Measurements from ENCODE around the gene EFHB. TPM values are rescaled to one million over a fixed set of nuclear protein-coding genes. Genes with fewer than 3 reads are reported as not detected.
A peak's percentile ranks its signal among the peaks of the same experiment; 100 is the strongest.

Gene EFHB
- total RNA-seq, 4 donors from 2014 or later: 0.50 to 3.7 (median 0.84) TPM; not detected in 1

DNA sequence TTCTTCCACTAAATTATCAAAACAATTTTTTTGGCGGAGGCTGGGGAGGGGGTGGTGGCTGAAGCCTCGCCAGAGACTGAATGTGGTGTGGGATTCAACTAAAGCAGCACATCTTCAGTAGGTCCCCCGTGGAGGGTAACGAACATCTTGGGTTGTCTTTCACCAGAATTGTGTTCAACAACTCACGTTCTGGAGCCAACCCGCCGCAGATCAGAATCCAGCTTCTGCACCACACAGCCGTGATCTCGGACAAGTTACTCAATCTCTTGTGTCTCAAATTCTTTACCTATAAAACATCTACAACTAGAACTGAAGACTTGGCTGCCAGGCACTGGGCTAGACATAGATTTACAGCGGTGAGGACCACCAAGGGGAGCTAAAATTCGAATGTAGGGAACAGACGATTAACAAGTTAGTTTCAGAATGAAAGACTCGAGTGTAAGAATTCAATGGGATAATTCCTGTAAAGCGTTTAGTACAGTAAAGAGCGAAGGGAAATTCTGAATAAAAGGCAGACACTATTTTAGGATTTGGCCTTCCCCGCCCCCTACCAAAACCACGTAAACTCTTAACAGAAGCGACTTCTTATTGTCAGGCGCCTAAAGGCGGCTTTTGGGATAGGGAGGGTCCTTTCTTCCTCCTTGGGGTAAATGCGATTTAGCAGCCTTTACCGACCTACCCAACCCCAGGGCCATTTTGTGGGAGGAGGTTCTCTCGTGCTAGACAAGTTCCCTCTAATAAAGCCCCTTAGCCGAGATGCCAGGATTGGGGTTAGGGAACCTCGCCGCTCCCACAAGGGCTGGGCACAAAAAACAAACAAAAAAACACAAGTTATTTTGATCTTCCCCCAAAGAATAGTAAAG is 12.2 kb upstream of the EFHB start:
- H3K36me3 ChIP-seq: peaks cover 0 to 6% (median 1%) of the 10 kb centered on the region in 4 donors
- peaks cover 23 to 40% (median 38%) of the 10 kb centered on the region in 4 donors for H3K4me1 ChIP-seq
- TF ChIP-seq POLR2A (IDR thresholded peaks at IDR 0.05; ENCODE audit: low read depth) (no peak), EP300 (IDR thresholded peaks at IDR 0.05) (no peak), POLR2AphosphoS5 (IDR thresholded peaks at IDR 0.05) (no peak)
- TF ChIP-seq, protein P1, sequence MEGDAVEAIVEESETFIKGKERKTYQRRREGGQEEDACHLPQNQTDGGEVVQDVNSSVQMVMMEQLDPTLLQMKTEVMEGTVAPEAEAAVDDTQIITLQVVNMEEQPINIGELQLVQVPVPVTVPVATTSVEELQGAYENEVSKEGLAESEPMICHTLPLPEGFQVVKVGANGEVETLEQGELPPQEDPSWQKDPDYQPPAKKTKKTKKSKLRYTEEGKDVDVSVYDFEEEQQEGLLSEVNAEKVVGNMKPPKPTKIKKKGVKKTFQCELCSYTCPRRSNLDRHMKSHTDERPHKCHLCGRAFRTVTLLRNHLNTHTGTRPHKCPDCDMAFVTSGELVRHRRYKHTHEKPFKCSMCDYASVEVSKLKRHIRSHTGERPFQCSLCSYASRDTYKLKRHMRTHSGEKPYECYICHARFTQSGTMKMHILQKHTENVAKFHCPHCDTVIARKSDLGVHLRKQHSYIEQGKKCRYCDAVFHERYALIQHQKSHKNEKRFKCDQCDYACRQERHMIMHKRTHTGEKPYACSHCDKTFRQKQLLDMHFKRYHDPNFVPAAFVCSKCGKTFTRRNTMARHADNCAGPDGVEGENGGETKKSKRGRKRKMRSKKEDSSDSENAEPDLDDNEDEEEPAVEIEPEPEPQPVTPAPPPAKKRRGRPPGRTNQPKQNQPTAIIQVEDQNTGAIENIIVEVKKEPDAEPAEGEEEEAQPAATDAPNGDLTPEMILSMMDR (IDR thresholded peaks at IDR 0.05): no peak
- 47% methylated on average over 26 of the region's 26 CpGs for WGBS
- H3K4me3 ChIP-seq: peak overlapping the region; percentile 80 to 97 (median 95)
- peak overlapping the region; percentile 93 to 99 (median 98) for H3K27ac ChIP-seq (replicated peaks in 1 of 4)
- intact Hi-C loops (cut with DNase I): loop anchor here (2.0 kb wide), 2 partner anchors 95 to 241 kb away; partner anchors contain the start of genes KAT2B and SGO1
- H3K27me3 ChIP-seq: no peaks in the 10 kb centered on the region
- H3K9me3 ChIP-seq: no peaks in the 10 kb centered on the region
- DNase-seq (ENCODE audit: extremely low spot score): no peak

DNA sequence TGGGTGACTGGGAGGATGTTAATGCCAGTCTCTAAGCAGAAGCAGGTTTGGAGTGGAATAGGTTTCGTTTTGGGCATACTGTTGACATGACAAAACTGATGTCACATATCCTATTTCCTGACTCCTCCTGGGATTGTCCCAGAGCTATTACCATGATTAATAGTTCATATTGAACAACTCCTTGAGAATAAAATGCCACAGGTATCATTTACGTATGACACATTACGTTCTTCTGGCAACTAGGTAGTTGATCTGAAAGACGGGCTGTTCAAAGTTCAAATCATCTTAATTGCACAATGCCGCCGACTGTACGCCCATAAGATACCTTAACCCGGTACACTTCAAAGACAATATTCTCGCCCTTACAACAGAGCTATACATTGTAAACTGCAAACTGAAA is 11.5 kb upstream of the EFHB start:
- intact Hi-C loops (cut with DNase I): no loop called here
- peaks cover 20 to 35% (median 33%) of the 10 kb centered on the region in 4 donors for H3K4me1 ChIP-seq
- H3K27me3 ChIP-seq: no peaks in the 10 kb centered on the region
- H3K9me3 ChIP-seq: no peaks in the 10 kb centered on the region
- TF ChIP-seq EP300 (IDR thresholded peaks at IDR 0.05): no peak
- no peak for TF ChIP-seq POLR2AphosphoS5 (IDR thresholded peaks at IDR 0.05)
- TF ChIP-seq, protein P1 (IDR thresholded peaks at IDR 0.05): no peak
- TF ChIP-seq POLR2A (IDR thresholded peaks at IDR 0.05; ENCODE audit: low read depth): no peak
- peak overlapping the region in 1 of 4 donors; percentile 97 for H3K4me3 ChIP-seq
- DNase-seq (ENCODE audit: extremely low spot score): no peak
- 95% methylated on average over 9 of the region's 9 CpGs for WGBS
- no peak overlapping the region for H3K27ac ChIP-seq (replicated peaks in 1 of 4)
- H3K36me3 ChIP-seq: no peaks in the 10 kb centered on the region

DNA sequence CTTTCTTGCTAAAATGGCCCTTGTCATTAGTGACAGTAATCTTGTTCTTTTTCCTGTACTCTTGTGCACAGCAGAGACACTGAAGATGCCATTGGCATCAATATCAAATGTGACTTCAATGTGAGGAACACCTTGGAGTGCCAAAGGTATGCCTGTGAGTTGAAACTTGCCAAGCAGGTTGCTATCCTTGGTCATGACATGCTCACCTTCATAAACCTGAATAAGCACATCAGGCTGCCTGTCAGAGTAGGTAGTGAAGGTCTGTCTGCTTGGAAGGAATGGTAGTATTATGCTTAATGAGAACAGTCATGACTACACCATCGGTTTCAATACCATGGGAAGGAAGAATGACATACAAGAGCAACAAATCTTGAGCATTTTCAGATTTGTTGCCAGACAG is 6.6 kb upstream of the EFHB start:
- no peak for DNase-seq (ENCODE audit: extremely low spot score)
- WGBS: 75% methylated on average over 1 of the region's 1 CpG
- H3K9me3 ChIP-seq: no peaks in the 10 kb centered on the region
- no peaks in the 10 kb centered on the region for H3K27me3 ChIP-seq
- intact Hi-C loops (cut with DNase I): loop anchor here (5.0 kb wide), 1 partner anchor 48 kb away; no protein-coding TSS in a partner anchor
- no peak for TF ChIP-seq POLR2A (IDR thresholded peaks at IDR 0.05; ENCODE audit: low read depth)
- TF ChIP-seq POLR2AphosphoS5 (IDR thresholded peaks at IDR 0.05): no peak
- no peak overlapping the region for H3K4me3 ChIP-seq
- H3K36me3 ChIP-seq: no peaks in the 10 kb centered on the region
- peaks cover 0 to 2% (median 0%) of the 10 kb centered on the region in 4 donors for H3K4me1 ChIP-seq
- H3K27ac ChIP-seq (replicated peaks in 1 of 4): no peak overlapping the region

DNA sequence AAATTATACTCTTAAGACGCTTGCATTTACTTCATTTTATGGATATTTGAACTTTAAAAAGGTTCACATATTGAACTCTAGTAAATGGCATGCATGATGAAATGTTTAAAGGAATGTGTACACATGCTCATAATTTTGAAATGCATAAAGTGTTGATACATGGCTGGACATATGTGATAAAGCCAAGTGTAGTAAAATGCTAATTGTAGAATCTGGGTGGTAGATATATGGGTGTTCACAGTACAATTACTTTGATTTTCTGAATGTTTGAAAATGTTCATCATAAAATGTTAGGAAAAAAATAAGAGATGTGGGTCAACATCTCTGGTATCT is 4.2 kb upstream of the EFHB start:
- 77% methylated on average over 1 of the region's 1 CpG for WGBS
- H3K27ac ChIP-seq (replicated peaks in 1 of 4): no peak overlapping the region

More for the DNA sequence above, 4.2 kb upstream of the EFHB start:
- Histone ChIP-seq H3K9me3 (no peaks in the 10 kb centered on the region), H3K27me3 (peaks cover 0 to 8% (median 0%) of the 10 kb centered on the region in 4 donors), H3K36me3 (no peaks in the 10 kb centered on the region), H3K4me3 (no peak overlapping the region), H3K4me1 (no peaks in the 10 kb centered on the region)
- intact Hi-C loops (cut with DNase I): no loop called here
- DNase-seq (ENCODE audit: extremely low spot score): no peak
- TF ChIP-seq EP300 (IDR thresholded peaks at IDR 0.05) (no peak), POLR2AphosphoS5 (IDR thresholded peaks at IDR 0.05) (no peak), POLR2A (IDR thresholded peaks at IDR 0.05; ENCODE audit: low read depth) (no peak)
- TF ChIP-seq, protein P1 (IDR thresholded peaks at IDR 0.05): no peak

Measured in esophagus muscularis mucosa (tissue), 4 donors.